Body of pancreas (tissue), 4 donors: ENCODE results near the gene UFD1.

ENCODE experiments used
- CTCF ChIP-seq, 7 experiments: fragments of 450-650 bp in 4 of 7; fragments of 200-600 bp in 3 of 7; sonication (generic) in 3 of 7; IDR thresholded peaks; one replicate each; pipeline ENCODE4 v1.5.1; 2016 to 2019; ENCODE audit warnings: antibody characterized with exemption in 7 of 7
- POLR2A ChIP-seq, 3 donors: fragments of 450-650 bp; IDR thresholded peaks; one replicate each; pipeline ENCODE4 v1.6.1; 2016; ENCODE audit warnings: antibody characterized with exemption in 3 of 3, mild to moderate bottlenecking in 2 of 3

DNA sequence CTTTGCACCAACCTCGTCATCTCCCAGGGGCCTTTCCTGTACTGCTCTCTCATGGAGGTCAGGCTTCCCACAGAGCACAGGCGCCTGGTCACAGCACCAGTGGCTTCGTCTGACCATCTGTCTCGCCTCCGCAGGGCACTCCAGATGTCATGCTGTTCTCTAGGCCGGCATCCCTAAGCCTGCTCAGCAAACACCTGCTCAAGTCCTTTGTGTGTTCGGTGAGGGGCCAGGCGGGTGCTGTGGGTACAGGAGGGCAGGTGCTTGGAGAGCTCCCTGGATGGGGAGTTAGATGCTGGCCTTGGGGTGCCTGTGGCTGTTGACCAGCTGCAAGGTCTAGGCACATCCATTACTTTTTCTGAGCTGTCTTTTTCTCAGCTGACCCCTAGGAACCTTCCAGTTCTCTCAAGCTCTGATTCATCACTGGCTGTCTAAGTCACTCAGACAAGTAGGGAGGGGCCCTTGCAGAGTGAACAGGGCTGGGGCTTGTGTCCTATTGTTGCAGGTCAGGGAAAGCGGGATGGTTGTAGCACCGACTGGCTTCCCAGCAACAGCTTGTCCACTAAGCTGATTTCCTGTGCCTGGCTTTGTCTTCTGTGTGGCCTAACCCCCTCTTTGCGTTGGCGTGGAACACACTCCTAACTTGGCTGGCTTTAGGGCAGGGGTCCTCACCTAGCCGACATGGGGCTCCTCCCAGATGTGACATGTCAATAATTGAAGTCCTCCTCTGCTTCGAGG is 36.0 kb upstream of the UFD1 start:
- TF ChIP-seq CTCF (IDR thresholded peaks at IDR 0.05) (no peak), POLR2A (IDR thresholded peaks at IDR 0.05) (no peak)
